ENCODE measurements around the gene PKLR.

Gene PKLR

DNA sequence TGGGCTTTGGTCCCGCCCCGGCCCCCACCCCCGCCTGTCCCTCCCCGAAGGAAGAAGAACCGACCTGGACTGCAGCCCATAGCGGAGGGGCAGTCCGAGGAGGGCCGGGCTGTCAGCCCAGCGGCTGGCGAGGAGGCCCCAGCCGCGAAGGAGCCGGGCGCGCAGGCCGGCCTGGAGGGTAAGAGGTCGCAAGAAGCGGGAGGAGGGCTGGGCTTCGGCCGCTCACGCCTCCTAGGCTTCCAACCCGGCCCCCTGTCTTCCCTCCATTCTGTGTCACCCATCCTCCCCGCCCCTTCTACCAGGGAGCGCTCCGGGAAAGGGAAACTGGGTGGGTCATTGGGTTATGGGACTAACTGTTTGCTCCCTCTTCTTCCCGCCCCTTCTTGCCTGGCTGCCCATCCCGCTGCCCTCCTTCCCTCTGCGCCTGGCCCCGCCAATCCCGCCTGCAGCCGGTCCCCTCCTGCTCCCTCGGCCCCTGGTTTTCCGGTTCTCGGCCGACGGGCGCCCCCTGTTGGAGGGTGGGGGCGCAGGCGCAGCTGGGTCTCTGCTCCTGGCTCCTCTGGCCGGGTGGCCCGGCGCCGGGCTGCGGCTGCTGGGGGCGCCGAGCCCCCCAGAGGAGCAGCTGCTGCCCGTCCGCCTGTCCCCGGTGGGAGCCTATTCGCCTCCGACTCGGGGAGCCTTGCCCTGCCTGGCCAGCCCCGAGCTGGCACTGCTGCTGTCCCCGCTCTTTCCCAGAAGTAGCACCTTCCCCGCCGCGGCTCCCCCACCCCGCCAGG lies 21.9 kb upstream of the PKLR start:
- peak; percentile 87 for DNase-seq (ENCODE audit: low read depth)
- peak overlapping the region; percentile 92 for H3K4me3 ChIP-seq (ENCODE audit: low read length)
- TF ChIP-seq, protein P1, sequence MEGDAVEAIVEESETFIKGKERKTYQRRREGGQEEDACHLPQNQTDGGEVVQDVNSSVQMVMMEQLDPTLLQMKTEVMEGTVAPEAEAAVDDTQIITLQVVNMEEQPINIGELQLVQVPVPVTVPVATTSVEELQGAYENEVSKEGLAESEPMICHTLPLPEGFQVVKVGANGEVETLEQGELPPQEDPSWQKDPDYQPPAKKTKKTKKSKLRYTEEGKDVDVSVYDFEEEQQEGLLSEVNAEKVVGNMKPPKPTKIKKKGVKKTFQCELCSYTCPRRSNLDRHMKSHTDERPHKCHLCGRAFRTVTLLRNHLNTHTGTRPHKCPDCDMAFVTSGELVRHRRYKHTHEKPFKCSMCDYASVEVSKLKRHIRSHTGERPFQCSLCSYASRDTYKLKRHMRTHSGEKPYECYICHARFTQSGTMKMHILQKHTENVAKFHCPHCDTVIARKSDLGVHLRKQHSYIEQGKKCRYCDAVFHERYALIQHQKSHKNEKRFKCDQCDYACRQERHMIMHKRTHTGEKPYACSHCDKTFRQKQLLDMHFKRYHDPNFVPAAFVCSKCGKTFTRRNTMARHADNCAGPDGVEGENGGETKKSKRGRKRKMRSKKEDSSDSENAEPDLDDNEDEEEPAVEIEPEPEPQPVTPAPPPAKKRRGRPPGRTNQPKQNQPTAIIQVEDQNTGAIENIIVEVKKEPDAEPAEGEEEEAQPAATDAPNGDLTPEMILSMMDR (IDR thresholded peaks at IDR 0.05; ENCODE audit: insufficient read depth, low read depth, low read length, missing control alignments): peak; percentile 65

GRCh38 chr1:155322571-155322952 lies 21.3 kb upstream of the PKLR start:
- TF ChIP-seq, protein P1 (IDR thresholded peaks at IDR 0.05; ENCODE audit: insufficient read depth, low read depth, low read length, missing control alignments): no peak
- DNase-seq (ENCODE audit: low read depth): peak; percentile 16
- peak overlapping the region; percentile 92 for H3K4me3 ChIP-seq (ENCODE audit: low read length)

- TF ChIP-seq, protein P1 (IDR thresholded peaks at IDR 0.05; ENCODE audit: insufficient read depth, low read depth, low read length, missing control alignments): no peak
- DNase-seq (ENCODE audit: low read depth): peak; percentile 19
- peak overlapping the region; percentile 92 for H3K4me3 ChIP-seq (ENCODE audit: low read length)
Measured at GRCh38 chr1:155321639-155322503, 20.6 kb upstream of the PKLR start.

- H3K4me3 ChIP-seq (ENCODE audit: low read length): peak within 1 kb of the TSS; percentile 48
- TF ChIP-seq, protein P1 (IDR thresholded peaks at IDR 0.05; ENCODE audit: insufficient read depth, low read depth, low read length, missing control alignments): no peak
- peak; percentile 64 for DNase-seq (ENCODE audit: low read depth)
Measured at GRCh38 chr1:155320661-155321617, 19.7 kb upstream of the PKLR start, which contains the start of gene RUSC1. RUSC1 (plus strand) TSS chr1:155320894; CDS start chr1:155321774, 880 bp downstream.

GRCh38 chr1:155320252-155320651 lies 19.0 kb upstream of the PKLR start:
- H3K4me3 ChIP-seq (ENCODE audit: low read length): peak overlapping the region; percentile 48
- DNase-seq (ENCODE audit: low read depth): peak; percentile 15
- TF ChIP-seq, protein P1 (IDR thresholded peaks at IDR 0.05; ENCODE audit: insufficient read depth, low read depth, low read length, missing control alignments): no peak

DNA sequence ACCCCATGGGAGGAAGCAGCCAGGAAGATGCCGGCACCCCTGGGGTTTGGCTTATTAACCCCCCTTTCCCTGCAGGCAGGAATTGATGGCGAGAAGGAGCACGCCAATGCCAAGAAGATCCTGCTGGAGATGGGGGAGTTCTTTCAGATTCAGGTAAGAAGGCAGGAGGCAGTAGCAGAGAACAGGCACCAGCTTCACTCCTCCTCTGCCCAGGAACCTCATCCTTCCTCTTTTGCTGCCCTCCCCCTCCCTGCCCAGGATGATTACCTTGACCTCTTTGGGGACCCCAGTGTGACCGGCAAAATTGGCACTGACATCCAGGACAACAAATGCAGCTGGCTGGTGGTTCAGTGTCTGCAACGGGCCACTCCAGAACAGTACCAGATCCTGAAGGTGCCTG lies 18.3 kb upstream of the PKLR start:
- H3K4me3 ChIP-seq (ENCODE audit: low read length): no peak overlapping the region
- no peak for DNase-seq (ENCODE audit: low read depth)
- TF ChIP-seq, protein P1 (IDR thresholded peaks at IDR 0.05; ENCODE audit: insufficient read depth, low read depth, low read length, missing control alignments): no peak

All from epithelial cell of esophagus (primary cell).